B cell (primary cell): ENCODE data around the gene TMEM132A. TPM values are rescaled to one million over a fixed set of nuclear protein-coding genes. Genes with fewer than 3 reads are reported as not detected.

Experiments
- ATAC-seq: fragments of 200-7000 bp; cut with Tn5 transposase; one replicate; pipeline ENCODE4 v1.10.0; 2021; ENCODE audit warnings: low read depth, mild to moderate bottlenecking, moderate number of reproducible peaks, moderate library complexity
- CTCF ChIA-PET: fragments of 350-600 bp; sonication (Branson Sonifier 250); formaldehyde crosslinking; loops from one replicate; lab custom pipeline; 2021; ENCODE audit warnings: antibody characterized with exemption, inconsistent platforms; lab: Charles Lee
- POLR2A ChIA-PET: fragments of 350-600 bp; sonication (Branson Sonifier 250); formaldehyde crosslinking; loops from one replicate; lab custom pipeline; 2021; ENCODE audit warnings: antibody characterized with exemption; lab: Charles Lee
- DNase-seq: peaks from one replicate; pipeline ENCODE4 v3.0.0; 2013
- H2AFZ ChIP-seq: 2 replicates; pipeline ENCODE4 v1.6.1; 2012; ENCODE audit warnings: mild to moderate bottlenecking, low read depth, low read length; ENCODE audit not compliant: insufficient read depth, poor library complexity, severe bottlenecking
- H3K27ac ChIP-seq, 2 donors: 1 replicate in 1 of 2; 2 replicates in 1 of 2; pipeline ENCODE4 v1.5.1; 2012 to 2013; ENCODE audit warnings: low read length in 2 of 2, mild to moderate bottlenecking in 2 of 2, moderate library complexity in 1 of 2
- H3K27me3 ChIP-seq, 4 experiments: fragments of 200-600 bp in 1 of 4; sonication (generic) in 1 of 4; replicated peaks in 1 of 4; 1 replicate in 2 of 4; 2 replicates in 2 of 4; pipeline versions ENCODE4 v1.6.1 to v1.7.0; 2013 to 2016; ENCODE audit warnings: low read length in 3 of 4, mild to moderate bottlenecking in 2 of 4, mixed read lengths in 1 of 4, moderate library complexity in 1 of 4; ENCODE audit not compliant: insufficient read depth in 4 of 4, control insufficient read depth in 3 of 4; ENCODE audit errors: control extremely low read depth in 1 of 4
- H3K36me3 ChIP-seq, 2 experiments: replicated peaks in 1 of 2; 1 replicate in 1 of 2; 2 replicates in 1 of 2; pipeline versions ENCODE4 v1.6.1 to v1.7.1; 2013; ENCODE audit warnings: low read length in 1 of 2; ENCODE audit not compliant: insufficient read depth in 2 of 2, control insufficient read depth in 1 of 2; ENCODE audit errors: control extremely low read depth in 1 of 2, extremely low read depth in 1 of 2
- H3K4me1 ChIP-seq, 2 donors: fragments of 200-600 bp in 1 of 2; sonication (generic) in 1 of 2; 1 replicate in 1 of 2; 2 replicates in 1 of 2; pipeline versions ENCODE4 v1.5.1 to v1.6.1; 2013 to 2017; ENCODE audit warnings: low read length in 2 of 2; ENCODE audit not compliant: control insufficient read depth in 2 of 2, insufficient read depth in 2 of 2
- H3K4me2 ChIP-seq: replicated peaks from 2 replicates; pipeline ENCODE3; 2012; ENCODE audit warnings: mild to moderate bottlenecking, low read depth, low read length; ENCODE audit not compliant: poor library complexity, severe bottlenecking
- H3K4me3 ChIP-seq, 5 experiments: fragments of 200-600 bp in 1 of 5; sonication (generic) in 1 of 5; 1 replicate in 3 of 5; 2 replicates in 2 of 5; pipeline versions ENCODE4 v1.5.1 to v1.7.0; 2011 to 2016; ENCODE audit warnings: low read length in 4 of 5, mild to moderate bottlenecking in 4 of 5, low read depth in 2 of 5, control low read depth in 1 of 5, moderate library complexity in 1 of 5; ENCODE audit not compliant: insufficient read depth in 1 of 5; ENCODE audit errors: control extremely low read depth in 1 of 5, extremely low read depth in 1 of 5
- H3K79me2 ChIP-seq: fragments of 200-600 bp; sonication (generic); one replicate; pipeline ENCODE4 v1.6.0; 2016; ENCODE audit warnings: low read length; ENCODE audit not compliant: control insufficient read depth, insufficient read depth
- H3K9ac ChIP-seq: fragments of 200-600 bp; sonication (generic); 2 replicates; pipeline ENCODE4 v1.6.1; 2017; ENCODE audit warnings: mild to moderate bottlenecking, low read length, moderate library complexity
- H3K9me3 ChIP-seq, 3 donors: one replicate each; pipeline versions ENCODE4 v1.6.1 to v1.7.1; 2013; ENCODE audit warnings: low read length in 2 of 3; ENCODE audit not compliant: control insufficient read depth in 2 of 3, insufficient read depth in 1 of 3; ENCODE audit errors: control extremely low read depth in 1 of 3
- H4K20me1 ChIP-seq: 2 replicates; pipeline ENCODE4 v1.6.0; 2012; ENCODE audit warnings: mild to moderate bottlenecking, low read length; ENCODE audit not compliant: insufficient read depth, control insufficient read depth, poor library complexity, severe bottlenecking
- H3K27ac Mint-ChIP-seq: one replicate; pipeline ENCODE4 v1.8.0; 2021; ENCODE audit warnings: mixed read lengths
- H3K27me3 Mint-ChIP-seq: one replicate; pipeline ENCODE4 v1.8.0; 2021; ENCODE audit warnings: mixed read lengths
- H3K4me1 Mint-ChIP-seq: one replicate; pipeline ENCODE4 v1.8.0; 2021; ENCODE audit warnings: mixed read lengths
- H3K4me3 Mint-ChIP-seq: one replicate; pipeline ENCODE4 v1.8.0; 2021; ENCODE audit warnings: mixed read lengths
- H3K9me3 Mint-ChIP-seq: one replicate; pipeline ENCODE4 v1.8.0; 2022; ENCODE audit warnings: mixed read lengths; ENCODE audit not compliant: insufficient read depth
- EZH2 ChIP-seq: IDR thresholded peaks from 2 replicates; pipeline ENCODE4 v1.6.1; 2012; ENCODE audit warnings: borderline replicate concordance, low read depth, mild to moderate bottlenecking, moderate library complexity, low read length; ENCODE audit not compliant: insufficient read depth, poor library complexity, severe bottlenecking
- WGBS: methylation state at CpG from one replicate; pipeline ENCODE4 v1.1.5; 2013; ENCODE audit warnings: missing lambda C conversion rate; ENCODE audit not compliant: insufficient coverage; 5-methylcytosine and 5-hydroxymethylcytosine counted together
- intact Hi-C: fragments of 100-400 bp; cut with micrococcal nuclease; formaldehyde crosslinking; loops from one replicate; pipeline ENCODE4 v1.10.0; 2022
- polyA plus RNA-seq: library from polyadenylated mRNA; depleted of rRNA; stranded (reverse); fragments of >200 nt; gene quantifications from 2 replicates; pipeline ENCODE4 v1.2.3, GENCODE V29; 2012
- total RNA-seq, 2 donors: library from RNA; stranded (reverse); fragments of 120-200 nt in 1 of 2; gene quantifications; 1 replicate in 1 of 2; 2 replicates in 1 of 2; pipeline versions ENCODE4 v1.2.3 to v1.2.4, GENCODE V29; 2013 to 2022
- TF ChIP-seq, protein P1 (sequence below): fragments of 200-600 bp; IDR thresholded peaks from one replicate; pipeline ENCODE4 v1.8.0; 2022; ENCODE audit warnings: antibody characterized with exemption, mild to moderate bottlenecking

TMEM132A gene
- total and polyA plus RNA-seq, 2 donors (not counting 1 experiment from before 2014, with no cell fraction given) = 1.2 to 11.3 TPM

DNA sequence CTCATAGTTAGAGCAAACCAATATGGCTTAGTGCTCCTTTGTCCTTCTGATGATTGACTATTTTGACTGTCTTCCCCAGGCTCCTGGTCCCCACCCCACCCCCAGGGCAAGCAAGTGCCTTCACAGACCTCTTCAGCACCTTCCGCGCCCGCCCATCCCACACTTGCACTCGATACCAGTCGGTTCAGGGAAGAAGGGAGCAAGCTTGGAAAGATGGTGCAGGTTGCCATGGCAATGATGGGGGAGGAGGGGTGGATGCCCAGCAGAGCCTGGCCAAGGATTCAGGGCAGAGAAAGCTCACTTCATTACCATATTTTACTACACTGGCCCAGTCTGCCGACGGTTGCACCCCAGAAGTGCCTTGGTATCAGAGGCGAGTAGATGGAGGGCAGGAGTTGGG is 2.2 kb downstream of the TMEM132A start:
- Histone ChIP-seq H3K36me3 (peaks cover 0 to 16% of the 10 kb centered on the region in 2 experiments), H3K79me2 (peaks cover 1% of the 10 kb centered on the region), H3K4me3 (no peak overlapping the region), H3K9ac (no peak overlapping the region), H3K4me2 (no peak overlapping the region), H3K9me3 (peaks cover 0 to 4% (median 0%) of the 10 kb centered on the region in 3 donors), H3K4me1 (peaks cover 34 to 43% of the 10 kb centered on the region in 2 donors), H3K27ac (no peak overlapping the region), H2AFZ (no peak overlapping the region), H3K27me3 (peaks cover 0 to 30% (median 7%) of the 10 kb centered on the region in 4 experiments), H4K20me1 (peaks cover 26% of the 10 kb centered on the region)
- TF ChIP-seq, protein P1, sequence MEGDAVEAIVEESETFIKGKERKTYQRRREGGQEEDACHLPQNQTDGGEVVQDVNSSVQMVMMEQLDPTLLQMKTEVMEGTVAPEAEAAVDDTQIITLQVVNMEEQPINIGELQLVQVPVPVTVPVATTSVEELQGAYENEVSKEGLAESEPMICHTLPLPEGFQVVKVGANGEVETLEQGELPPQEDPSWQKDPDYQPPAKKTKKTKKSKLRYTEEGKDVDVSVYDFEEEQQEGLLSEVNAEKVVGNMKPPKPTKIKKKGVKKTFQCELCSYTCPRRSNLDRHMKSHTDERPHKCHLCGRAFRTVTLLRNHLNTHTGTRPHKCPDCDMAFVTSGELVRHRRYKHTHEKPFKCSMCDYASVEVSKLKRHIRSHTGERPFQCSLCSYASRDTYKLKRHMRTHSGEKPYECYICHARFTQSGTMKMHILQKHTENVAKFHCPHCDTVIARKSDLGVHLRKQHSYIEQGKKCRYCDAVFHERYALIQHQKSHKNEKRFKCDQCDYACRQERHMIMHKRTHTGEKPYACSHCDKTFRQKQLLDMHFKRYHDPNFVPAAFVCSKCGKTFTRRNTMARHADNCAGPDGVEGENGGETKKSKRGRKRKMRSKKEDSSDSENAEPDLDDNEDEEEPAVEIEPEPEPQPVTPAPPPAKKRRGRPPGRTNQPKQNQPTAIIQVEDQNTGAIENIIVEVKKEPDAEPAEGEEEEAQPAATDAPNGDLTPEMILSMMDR = no peak
- no peak for TF ChIP-seq EZH2
- Mint-ChIP-seq H3K27me3 (peaks cover 7% of the 10 kb centered on the region), H3K27ac (no peak overlapping the region), H3K4me1 (peaks cover 39% of the 10 kb centered on the region), H3K9me3 (no peaks in the 10 kb centered on the region), H3K4me3 (no peak overlapping the region)
- ChIA-PET CTCF (interaction anchor here (1.0 to 5.6 kb wide), 2 partner anchors 11 to 44 kb away, joined by 3 to 26 read pairs; partner anchors contain the start of gene TMEM109), POLR2A (interaction anchor here (11.4 kb wide), 1 partner anchor 10 kb away, joined by 96 read pairs; the partner anchor contains the start of gene TMEM109)
- 100% methylated on average over 2 of the region's 8 CpGs for WGBS
- no peak for DNase-seq
- intact Hi-C loops = no loop called here
- no peak for ATAC-seq

DNA sequence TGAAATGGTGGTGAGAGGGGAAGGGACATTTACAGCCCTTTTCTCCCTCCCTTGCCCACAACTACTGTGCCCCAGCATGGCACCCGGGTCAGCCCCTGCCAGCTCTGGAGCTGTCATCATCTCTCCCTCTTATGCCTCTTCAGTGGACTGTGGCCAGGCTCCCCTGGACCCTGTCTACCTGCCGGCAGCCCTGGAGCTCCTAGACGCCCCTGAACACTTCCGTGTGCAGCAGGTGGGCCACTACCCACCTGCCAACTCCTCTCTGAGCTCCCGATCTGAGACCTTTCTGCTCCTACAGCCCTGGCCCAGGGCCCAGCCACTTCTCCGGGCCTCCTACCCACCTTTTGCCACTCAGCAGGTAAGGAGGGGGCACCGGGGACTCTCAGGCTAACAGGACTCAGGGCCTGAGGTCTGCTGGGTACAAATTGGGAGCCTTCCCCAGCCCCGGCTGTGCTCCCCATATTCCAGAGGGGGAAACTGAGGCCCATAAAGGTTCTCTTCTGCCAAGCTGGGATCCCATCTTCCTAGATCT is 2.9 kb downstream of the TMEM132A start:
- peaks cover 0 to 4% (median 0%) of the 10 kb centered on the region in 3 donors for H3K9me3 ChIP-seq
- H3K4me1 Mint-ChIP-seq = peaks cover 46% of the 10 kb centered on the region
- peaks cover 0 to 28% (median 7%) of the 10 kb centered on the region in 4 experiments for H3K27me3 ChIP-seq
- intact Hi-C loops = no loop called here
- H3K4me3 ChIP-seq = no peak overlapping the region
- peaks cover 7% of the 10 kb centered on the region for H3K27me3 Mint-ChIP-seq
- no peak overlapping the region for H3K27ac Mint-ChIP-seq
- no peak for TF ChIP-seq EZH2
- TF ChIP-seq, protein P1 = no peak
- H3K9ac ChIP-seq = no peak overlapping the region
- H3K79me2 ChIP-seq = no peaks in the 10 kb centered on the region
- no peak overlapping the region for H2AFZ ChIP-seq
- H3K4me2 ChIP-seq = no peak overlapping the region
- no peaks in the 10 kb centered on the region for H3K9me3 Mint-ChIP-seq
- CTCF ChIA-PET = interaction anchor here (1.0 to 5.6 kb wide), 2 partner anchors 12 to 44 kb away, joined by 3 to 26 read pairs; partner anchors contain the start of gene TMEM109
- no peak overlapping the region for H3K4me3 Mint-ChIP-seq
- ATAC-seq (no peak), DNase-seq (no peak)
- POLR2A ChIA-PET = interaction anchor here (0.6 to 11.4 kb wide), 2 partner anchors 10 to 87 kb away, joined by 3 to 96 read pairs; partner anchors contain the start of gene TMEM109
- 85% methylated on average over 7 of the region's 8 CpGs for WGBS
- peaks cover 40 to 49% of the 10 kb centered on the region in 2 donors for H3K4me1 ChIP-seq
- peaks cover 20% of the 10 kb centered on the region for H4K20me1 ChIP-seq
- peaks cover 0 to 9% of the 10 kb centered on the region in 2 experiments for H3K36me3 ChIP-seq
- H3K27ac ChIP-seq = no peak overlapping the region
